ENCODE data around the gene MCTP2. TPM values are rescaled to one million over a fixed set of nuclear protein-coding genes. Genes with fewer than 3 reads are reported as not detected.

Gene MCTP2
- total and polyA plus RNA-seq, 2 of the 8 experiments (the other 6 are each of a cell fraction or from before 2014, with no cell fraction given): 3.4 to 4.5 TPM

DNA sequence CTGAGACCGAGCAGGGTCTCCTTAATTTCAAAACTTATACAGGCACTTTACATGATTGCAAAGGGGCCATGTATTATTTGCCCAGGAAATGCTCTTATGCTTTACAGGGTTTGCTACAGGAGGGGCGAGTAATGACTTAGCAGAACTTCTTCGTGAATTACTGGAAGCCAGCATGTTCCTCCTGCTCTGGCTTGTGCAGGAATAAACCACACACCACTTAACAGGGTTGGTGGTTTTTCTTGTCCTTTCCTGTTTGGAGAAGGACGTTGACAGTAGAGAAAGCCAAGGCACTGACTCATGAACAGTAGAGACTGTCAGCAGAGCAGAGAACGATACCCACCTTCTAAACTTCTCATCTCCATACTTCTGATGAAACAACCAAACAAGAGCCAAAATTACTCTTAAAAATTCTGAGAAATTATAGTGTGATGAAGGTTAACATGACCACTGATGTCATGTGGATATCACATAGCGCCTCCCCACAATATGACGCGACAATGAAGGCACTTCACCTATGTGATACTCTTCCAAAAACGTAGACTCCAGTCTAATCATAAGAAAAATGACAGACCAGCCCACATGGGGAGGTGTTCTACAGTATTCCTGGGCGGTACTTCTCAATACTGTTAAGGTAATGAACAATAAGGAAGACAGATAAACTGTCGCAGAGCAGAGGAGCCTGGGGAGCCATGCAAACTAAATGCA lies 24.7 kb upstream of the MCTP2 start (continued):
- TF ChIP-seq JUN (IDR thresholded peaks at IDR 0.05; ENCODE audit: low read depth, low read length) (no peak), EP300 (IDR thresholded peaks at IDR 0.05; ENCODE audit: borderline replicate concordance in 1 of 2, low read depth in 2 of 2, low read length in 2 of 2) (no peak), EGR1 (IDR thresholded peaks at IDR 0.05; ENCODE audit: borderline replicate concordance, low read depth, low read length) (no peak)
